Suprapubic skin (tissue), 4 donors: Measurements from ENCODE around the gene PARD3B. TPM values are rescaled to one million over a fixed set of nuclear protein-coding genes. Genes with fewer than 3 reads are reported as not detected.

Experiments
- DNase-seq, 2 donors: peaks; one replicate each; pipeline ENCODE4 v3.0.0-alpha.2; 2019; ENCODE audit warnings: low spot score in 2 of 2
- H3K27ac ChIP-seq: fragments of 200-600 bp; sonication (generic); one replicate; pipeline ENCODE4 v1.5.1; 2019
- H3K27me3 ChIP-seq: fragments of 200-600 bp; sonication (generic); one replicate; pipeline ENCODE4 v1.5.1; 2019
- H3K36me3 ChIP-seq: fragments of 200-600 bp; sonication (generic); one replicate; pipeline ENCODE4 v1.5.1; 2019
- H3K4me1 ChIP-seq: fragments of 200-600 bp; sonication (generic); one replicate; pipeline ENCODE4 v1.5.1; 2019
- H3K4me3 ChIP-seq: fragments of 200-600 bp; sonication (generic); one replicate; pipeline ENCODE4 v1.5.1; 2019; ENCODE audit warnings: mild to moderate bottlenecking
- H3K9me3 ChIP-seq: fragments of 200-600 bp; sonication (generic); one replicate; pipeline ENCODE4 v1.5.1; 2019
- EP300 ChIP-seq: sonication (generic); formaldehyde crosslinking; IDR thresholded peaks from one replicate; pipeline ENCODE4 v1.6.1; 2017; ENCODE audit warnings: antibody characterized with exemption
- POLR2A ChIP-seq, 2 donors: fragments of 450-650 bp; IDR thresholded peaks; one replicate each; pipeline ENCODE4 v1.6.1; 2017; ENCODE audit warnings: antibody characterized with exemption in 2 of 2, mild to moderate bottlenecking in 2 of 2, moderate library complexity in 2 of 2
- POLR2AphosphoS5 ChIP-seq, 3 donors: sonication (generic); formaldehyde crosslinking; IDR thresholded peaks; one replicate each; pipeline ENCODE4 v1.6.1; 2017; ENCODE audit warnings: antibody characterized with exemption in 3 of 3
- WGBS: methylation state at CpG from one replicate; pipeline ENCODE4 v1.1.5; 2018; 5-methylcytosine and 5-hydroxymethylcytosine counted together
- total RNA-seq, 4 donors: library from RNA; depleted of rRNA; stranded (reverse); fragments of >200 nt; gene quantifications; one replicate each; pipeline ENCODE4 v1.1.0, GENCODE V29; 2016
- TF ChIP-seq, protein P1 (sequence below), 2 donors: fragments of 200-600 bp in 1 of 2; fragments of 450-650 bp in 1 of 2; sonication (generic) in 1 of 2; IDR thresholded peaks; one replicate each; pipeline ENCODE4 v1.5.1; 2016 to 2019; ENCODE audit warnings: antibody characterized with exemption in 2 of 2, mild to moderate bottlenecking in 1 of 2, moderate library complexity in 1 of 2

The PARD3B gene
- total RNA-seq, 4 donors from 2014 or later = 12.5 to 18.9 (median 15.5) TPM

- Histone ChIP-seq H3K36me3 (no peaks in the 10 kb centered on the region), H3K4me1 (no peaks in the 10 kb centered on the region), H3K9me3 (no peaks in the 10 kb centered on the region), H3K4me3 (no peak overlapping the region), H3K27ac (no peak overlapping the region), H3K27me3 (no peaks in the 10 kb centered on the region)
- no peak for TF ChIP-seq POLR2AphosphoS5 (IDR thresholded peaks at IDR 0.05)
- TF ChIP-seq EP300 = no peak
- no peak for TF ChIP-seq POLR2A (IDR thresholded peaks at IDR 0.05)
- WGBS = 77% methylated on average over 2 of the region's 2 CpGs
- DNase-seq = no peak
These were observed 488.2 kb downstream of the PARD3B start for GRCh38 chr2:205033431-205033830.

DNA sequence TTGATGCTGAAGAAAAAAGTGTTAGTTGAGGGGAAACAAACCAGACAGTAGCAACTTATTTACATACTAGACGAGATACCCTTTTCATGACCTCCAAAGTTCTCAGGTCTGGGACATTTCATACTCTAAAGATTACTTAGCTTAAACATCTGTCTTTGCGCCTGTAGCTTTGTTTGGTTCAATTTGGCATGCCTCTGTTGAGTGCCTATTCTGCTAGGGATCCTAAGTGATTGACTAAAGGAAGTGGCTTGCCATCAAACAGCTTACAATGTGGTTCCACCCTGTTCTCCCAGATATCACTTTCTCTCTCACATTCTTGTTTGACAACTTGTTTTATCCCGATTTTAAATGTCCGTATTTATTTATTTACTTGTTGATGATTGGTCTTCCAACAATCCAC is 488.8 kb downstream of the PARD3B start:
- WGBS = 80% methylated on average over 4 of the region's 4 CpGs
- TF ChIP-seq POLR2AphosphoS5 (IDR thresholded peaks at IDR 0.05) (no peak), EP300 (no peak), POLR2A (IDR thresholded peaks at IDR 0.05) (no peak)
- TF ChIP-seq, protein P1, sequence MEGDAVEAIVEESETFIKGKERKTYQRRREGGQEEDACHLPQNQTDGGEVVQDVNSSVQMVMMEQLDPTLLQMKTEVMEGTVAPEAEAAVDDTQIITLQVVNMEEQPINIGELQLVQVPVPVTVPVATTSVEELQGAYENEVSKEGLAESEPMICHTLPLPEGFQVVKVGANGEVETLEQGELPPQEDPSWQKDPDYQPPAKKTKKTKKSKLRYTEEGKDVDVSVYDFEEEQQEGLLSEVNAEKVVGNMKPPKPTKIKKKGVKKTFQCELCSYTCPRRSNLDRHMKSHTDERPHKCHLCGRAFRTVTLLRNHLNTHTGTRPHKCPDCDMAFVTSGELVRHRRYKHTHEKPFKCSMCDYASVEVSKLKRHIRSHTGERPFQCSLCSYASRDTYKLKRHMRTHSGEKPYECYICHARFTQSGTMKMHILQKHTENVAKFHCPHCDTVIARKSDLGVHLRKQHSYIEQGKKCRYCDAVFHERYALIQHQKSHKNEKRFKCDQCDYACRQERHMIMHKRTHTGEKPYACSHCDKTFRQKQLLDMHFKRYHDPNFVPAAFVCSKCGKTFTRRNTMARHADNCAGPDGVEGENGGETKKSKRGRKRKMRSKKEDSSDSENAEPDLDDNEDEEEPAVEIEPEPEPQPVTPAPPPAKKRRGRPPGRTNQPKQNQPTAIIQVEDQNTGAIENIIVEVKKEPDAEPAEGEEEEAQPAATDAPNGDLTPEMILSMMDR (IDR thresholded peaks at IDR 0.05) = no peak
- no peaks in the 10 kb centered on the region for H3K4me1 ChIP-seq
- DNase-seq = no peak
- H3K27ac ChIP-seq = no peak overlapping the region
- H3K27me3 ChIP-seq = no peaks in the 10 kb centered on the region
- H3K36me3 ChIP-seq = no peaks in the 10 kb centered on the region
- H3K9me3 ChIP-seq = no peaks in the 10 kb centered on the region
- no peak overlapping the region for H3K4me3 ChIP-seq

- Histone ChIP-seq H3K9me3 (no peaks in the 10 kb centered on the region), H3K4me1 (no peaks in the 10 kb centered on the region), H3K4me3 (no peak overlapping the region), H3K36me3 (no peaks in the 10 kb centered on the region), H3K27ac (no peak overlapping the region), H3K27me3 (no peaks in the 10 kb centered on the region)
- TF ChIP-seq POLR2AphosphoS5 (IDR thresholded peaks at IDR 0.05) = no peak
- no peak for DNase-seq
- WGBS = 100% methylated on average over 1 of the region's 1 CpG
These were observed 495.0 kb downstream of the PARD3B start for GRCh38 chr2:205040323-205040722.

- no peaks in the 10 kb centered on the region for H3K9me3 ChIP-seq
- H3K4me1 ChIP-seq = no peaks in the 10 kb centered on the region
- no peak overlapping the region for H3K4me3 ChIP-seq
- DNase-seq = no peak
- H3K27ac ChIP-seq = no peak overlapping the region
- H3K36me3 ChIP-seq = no peaks in the 10 kb centered on the region
- WGBS = 85% methylated on average over 5 of the region's 5 CpGs
- H3K27me3 ChIP-seq = no peaks in the 10 kb centered on the region
- TF ChIP-seq EP300 = no peak
- TF ChIP-seq, protein P1 (IDR thresholded peaks at IDR 0.05) = no peak
These were observed 496.3 kb downstream of the PARD3B start for GRCh38 chr2:205041472-205042130.

- Histone ChIP-seq H3K4me3 (no peak overlapping the region), H3K27ac (no peak overlapping the region), H3K27me3 (no peaks in the 10 kb centered on the region), H3K4me1 (peaks cover 3% of the 10 kb centered on the region), H3K36me3 (no peaks in the 10 kb centered on the region), H3K9me3 (no peaks in the 10 kb centered on the region)
- no peak for DNase-seq
- TF ChIP-seq POLR2AphosphoS5 (IDR thresholded peaks at IDR 0.05) (no peak), POLR2A (IDR thresholded peaks at IDR 0.05) (no peak), EP300 (no peak)
- TF ChIP-seq, protein P1 (IDR thresholded peaks at IDR 0.05) = no peak
These were observed 498.0 kb downstream of the PARD3B start for GRCh38 chr2:205043285-205043684.

- no peak for TF ChIP-seq POLR2AphosphoS5 (IDR thresholded peaks at IDR 0.05)
- TF ChIP-seq, protein P1 (IDR thresholded peaks at IDR 0.05) = no peak
- H3K27me3 ChIP-seq = no peaks in the 10 kb centered on the region
- DNase-seq = no peak
- no peaks in the 10 kb centered on the region for H3K9me3 ChIP-seq
- no peak overlapping the region for H3K4me3 ChIP-seq
- 92% methylated on average over 2 of the region's 2 CpGs for WGBS
- peaks cover 3% of the 10 kb centered on the region for H3K4me1 ChIP-seq
- H3K36me3 ChIP-seq = no peaks in the 10 kb centered on the region
- H3K27ac ChIP-seq = no peak overlapping the region
These were observed 500.4 kb downstream of the PARD3B start for GRCh38 chr2:205045706-205046105.
